ENCODE data around the gene GALNT7. TPM values are rescaled to one million over a fixed set of nuclear protein-coding genes. Genes with fewer than 3 reads are reported as not detected.

GALNT7 gene
- total RNA-seq, 4 donors from 2014 or later = 37.1 to 139 (median 96.4) TPM

GRCh38 chr4:173282256-173282562 lies 113.6 kb downstream of the GALNT7 start:
- Histone ChIP-seq H3K27me3 (no peaks in the 10 kb centered on the region), H3K27ac (no peak overlapping the region), H3K9me3 (peaks cover 0 to 2% (median 0%) of the 10 kb centered on the region in 4 donors), H3K4me3 (no peak overlapping the region), H3K36me3 (peaks cover 0 to 3% (median 0%) of the 10 kb centered on the region in 3 donors), H3K4me1 (no peaks in the 10 kb centered on the region)
- TF ChIP-seq CTCF (IDR thresholded peaks at IDR 0.05) (no peak), POLR2A (IDR thresholded peaks at IDR 0.05) (no peak)
- no peak for DNase-seq

GRCh38 chr4:173282626-173283025 lies 114.0 kb downstream of the GALNT7 start:
- Histone ChIP-seq H3K27ac (no peak overlapping the region), H3K9me3 (peaks cover 0 to 4% (median 0%) of the 10 kb centered on the region in 4 donors), H3K4me3 (no peak overlapping the region), H3K27me3 (no peaks in the 10 kb centered on the region), H3K36me3 (peaks cover 0 to 3% (median 0%) of the 10 kb centered on the region in 3 donors), H3K4me1 (no peaks in the 10 kb centered on the region)
- DNase-seq = no peak
- TF ChIP-seq CTCF (IDR thresholded peaks at IDR 0.05) = no peak
- TF ChIP-seq POLR2A (IDR thresholded peaks at IDR 0.05) = no peak

- Histone ChIP-seq H3K9me3 (peaks cover 0 to 4% (median 0%) of the 10 kb centered on the region in 4 donors), H3K4me1 (peaks cover 0 to 8% (median 0%) of the 10 kb centered on the region in 4 donors)
Observed at GRCh38 chr4:173284463-173284862, 115.9 kb downstream of the GALNT7 start.

GRCh38 chr4:173287486-173287885 lies 118.9 kb downstream of the GALNT7 start:
- no peaks in the 10 kb centered on the region for H3K27me3 ChIP-seq
- TF ChIP-seq CTCF (IDR thresholded peaks at IDR 0.05) (no peak), POLR2A (IDR thresholded peaks at IDR 0.05) (no peak)

More at GRCh38 chr4:173284463-173284862, 115.9 kb downstream of the GALNT7 start:
- TF ChIP-seq POLR2A (IDR thresholded peaks at IDR 0.05) (no peak), CTCF (IDR thresholded peaks at IDR 0.05) (no peak)
- DNase-seq = no peak
- no peak overlapping the region for H3K27ac ChIP-seq
- H3K4me3 ChIP-seq = no peak overlapping the region
- H3K27me3 ChIP-seq = no peaks in the 10 kb centered on the region
- H3K36me3 ChIP-seq = peaks cover 0 to 3% (median 0%) of the 10 kb centered on the region in 3 donors

GRCh38 chr4:173288296-173288695 lies 119.7 kb downstream of the GALNT7 start:
- no peak overlapping the region for H3K27ac ChIP-seq
- H3K4me3 ChIP-seq = no peak overlapping the region
- H3K27me3 ChIP-seq = no peaks in the 10 kb centered on the region
- peaks cover 0 to 8% (median 0%) of the 10 kb centered on the region in 4 donors for H3K4me1 ChIP-seq
- TF ChIP-seq POLR2A (IDR thresholded peaks at IDR 0.05) (no peak), CTCF (IDR thresholded peaks at IDR 0.05) (peak; percentile 29 to 66 (median 52))
- H3K36me3 ChIP-seq = peaks cover 0 to 5% (median 0%) of the 10 kb centered on the region in 3 donors
- peak in 2 of 3 donors; percentile 77 to 86 for DNase-seq
- peaks cover 0 to 4% (median 0%) of the 10 kb centered on the region in 4 donors for H3K9me3 ChIP-seq

More at GRCh38 chr4:173287486-173287885, 118.9 kb downstream of the GALNT7 start:
- DNase-seq = no peak
- Histone ChIP-seq H3K9me3 (peaks cover 0 to 4% (median 0%) of the 10 kb centered on the region in 4 donors), H3K4me1 (peaks cover 0 to 8% (median 0%) of the 10 kb centered on the region in 4 donors), H3K4me3 (no peak overlapping the region), H3K27ac (no peak overlapping the region), H3K36me3 (peaks cover 0 to 3% (median 0%) of the 10 kb centered on the region in 3 donors)

Data from Peyer's patch (tissue), 4 donors.